GM19455 (cell line): ENCODE results near the gene SLC26A8.
"Not testable (repeated sequence)": the region's sequence is repeated elsewhere in the genome, so short reads cannot be mapped to it uniquely, and the experiment has no call there.

ENCODE experiments used
- ATAC-seq: cut with Tn5 transposase; IDR thresholded peaks from one replicate; pipeline ENCODE4 v1.9.1; 2021; ENCODE audit not compliant: unreplicated experiment

The SLC26A8 gene

DNA sequence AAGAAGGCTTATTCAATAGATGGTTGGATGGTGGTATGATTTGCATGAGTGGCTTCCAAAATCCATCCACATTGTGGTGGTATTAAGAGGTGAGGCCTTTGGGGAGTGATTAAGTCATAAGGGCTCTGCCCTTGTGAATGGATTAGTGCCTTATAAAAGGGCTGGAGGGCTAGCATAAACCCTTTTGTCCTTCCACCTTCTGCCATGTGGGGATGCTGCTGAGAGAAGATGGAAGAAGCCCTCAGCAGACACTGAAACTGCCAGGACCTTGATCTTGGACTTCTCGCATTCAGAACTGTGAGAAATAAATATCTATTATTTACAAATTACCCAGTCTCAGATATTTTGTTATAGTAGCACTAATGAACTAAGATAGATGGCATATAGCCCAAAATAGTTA, 75.7 kb downstream of the SLC26A8 start:
- ATAC-seq = no peak

DNA sequence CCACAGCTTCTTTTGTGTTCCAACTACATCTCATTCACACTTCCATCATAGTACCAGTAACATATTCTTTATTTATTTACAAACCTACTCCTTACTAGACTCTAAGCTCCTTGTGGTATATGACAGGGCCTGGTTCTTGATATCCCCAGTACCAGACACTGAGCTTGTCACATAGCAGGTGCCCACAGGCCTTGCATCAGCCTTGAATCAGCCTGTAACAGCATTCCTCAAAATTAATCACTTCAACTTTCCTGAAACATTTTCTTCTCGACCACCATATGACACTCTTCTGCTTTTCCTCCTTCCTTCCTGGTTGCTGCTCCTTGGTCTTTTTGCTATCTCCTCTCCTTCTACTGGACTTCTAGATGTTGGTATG, 78.8 kb downstream of the SLC26A8 start:
- no peak for ATAC-seq

GRCh38 chr6:35943390-35943789, 81.1 kb downstream of the SLC26A8 start:
- ATAC-seq = no peak

DNA sequence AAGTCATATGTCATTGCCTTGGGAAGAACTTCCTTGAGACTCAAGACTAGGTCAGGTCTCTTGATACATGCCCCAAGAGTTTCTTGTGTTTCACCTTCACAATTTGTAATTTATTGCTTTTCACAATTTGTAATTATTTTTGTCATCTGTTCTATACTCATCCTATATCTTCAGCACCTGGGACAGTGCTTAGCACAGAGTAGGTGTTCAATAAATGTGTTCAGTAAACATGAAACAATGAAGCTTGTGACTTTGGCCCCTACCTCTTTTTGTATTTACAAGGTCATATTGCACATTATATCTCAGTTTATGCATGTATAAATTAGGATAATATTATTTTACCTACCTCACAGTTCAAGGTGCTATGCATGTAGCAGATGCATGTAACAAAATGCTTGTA, 82.1 kb downstream of the SLC26A8 start:
- no peak for ATAC-seq

DNA sequence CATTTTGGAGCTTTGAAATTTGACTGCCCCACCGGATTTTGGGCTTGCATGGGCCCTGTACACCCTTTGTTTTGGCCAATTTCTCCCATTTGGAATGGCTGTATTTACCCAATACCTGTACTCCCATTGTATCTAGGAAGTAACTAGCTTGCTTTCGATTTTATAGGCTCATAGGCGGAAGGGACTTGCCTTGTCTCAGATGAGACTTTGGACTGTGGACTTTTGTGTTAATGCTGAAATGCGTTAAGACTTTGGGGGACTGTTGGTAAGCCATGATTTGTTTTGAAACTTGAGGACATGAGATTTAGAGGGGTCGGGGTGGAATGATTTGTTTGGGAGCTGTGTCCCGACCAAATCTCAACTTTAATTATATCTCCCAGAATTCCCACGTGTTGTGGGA, 83.3 kb downstream of the SLC26A8 start:
- not testable (repeated sequence) for ATAC-seq

- ATAC-seq = not testable (repeated sequence)
These were observed 84.4 kb downstream of the SLC26A8 start for GRCh38 chr6:35940014-35940413.

GRCh38 chr6:35939259-35939658, 85.2 kb downstream of the SLC26A8 start:
- not testable (repeated sequence) for ATAC-seq

- no peak for ATAC-seq
These were observed 87.6 kb downstream of the SLC26A8 start for GRCh38 chr6:35936681-35937359.

DNA sequence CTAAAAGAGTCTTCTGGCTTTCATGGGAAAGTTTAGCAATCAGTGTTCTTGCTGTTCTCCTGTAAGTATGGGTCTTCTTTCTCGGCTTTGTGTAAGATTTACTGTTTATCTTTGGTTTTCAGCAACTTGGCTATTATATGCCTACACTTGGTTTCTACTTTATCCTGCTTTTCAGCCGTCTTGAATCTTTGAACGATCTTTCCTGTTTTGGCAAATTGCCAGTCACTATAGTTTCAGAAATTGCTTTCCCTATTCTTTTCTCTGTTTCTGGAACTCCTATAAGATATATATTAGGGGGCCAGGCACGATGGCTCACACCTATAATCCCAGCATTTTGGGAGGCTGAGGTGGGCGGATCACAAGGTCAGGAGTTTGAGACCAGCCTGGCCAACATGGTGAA, 89.0 kb downstream of the SLC26A8 start:
- no peak for ATAC-seq

- ATAC-seq = no peak
These were observed 90.6 kb downstream of the SLC26A8 start for GRCh38 chr6:35933844-35934243.

GRCh38 chr6:35931873-35932272, 92.6 kb downstream of the SLC26A8 start:
- not testable (repeated sequence) for ATAC-seq

GRCh38 chr6:35931120-35931561, 93.3 kb downstream of the SLC26A8 start:
- ATAC-seq = no peak

DNA sequence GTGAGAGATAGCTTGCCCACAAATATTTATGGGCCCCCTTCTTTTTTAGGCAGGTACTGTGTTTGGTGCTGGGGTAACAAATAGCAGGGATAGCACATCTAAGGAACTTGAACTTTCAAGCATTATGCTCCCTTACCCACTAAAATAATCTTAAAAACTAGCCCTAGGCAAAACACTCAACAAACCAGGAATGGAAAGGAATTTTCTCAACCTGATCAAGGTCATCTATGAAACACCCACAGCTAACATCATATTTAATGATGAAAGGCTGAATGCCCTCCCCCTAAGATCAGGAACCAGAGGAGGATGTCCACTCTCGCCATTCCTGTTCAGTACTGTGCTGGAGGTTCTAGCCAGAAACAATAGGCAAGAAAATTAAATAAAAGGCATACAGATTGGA, 94.8 kb downstream of the SLC26A8 start:
- ATAC-seq = no peak

DNA sequence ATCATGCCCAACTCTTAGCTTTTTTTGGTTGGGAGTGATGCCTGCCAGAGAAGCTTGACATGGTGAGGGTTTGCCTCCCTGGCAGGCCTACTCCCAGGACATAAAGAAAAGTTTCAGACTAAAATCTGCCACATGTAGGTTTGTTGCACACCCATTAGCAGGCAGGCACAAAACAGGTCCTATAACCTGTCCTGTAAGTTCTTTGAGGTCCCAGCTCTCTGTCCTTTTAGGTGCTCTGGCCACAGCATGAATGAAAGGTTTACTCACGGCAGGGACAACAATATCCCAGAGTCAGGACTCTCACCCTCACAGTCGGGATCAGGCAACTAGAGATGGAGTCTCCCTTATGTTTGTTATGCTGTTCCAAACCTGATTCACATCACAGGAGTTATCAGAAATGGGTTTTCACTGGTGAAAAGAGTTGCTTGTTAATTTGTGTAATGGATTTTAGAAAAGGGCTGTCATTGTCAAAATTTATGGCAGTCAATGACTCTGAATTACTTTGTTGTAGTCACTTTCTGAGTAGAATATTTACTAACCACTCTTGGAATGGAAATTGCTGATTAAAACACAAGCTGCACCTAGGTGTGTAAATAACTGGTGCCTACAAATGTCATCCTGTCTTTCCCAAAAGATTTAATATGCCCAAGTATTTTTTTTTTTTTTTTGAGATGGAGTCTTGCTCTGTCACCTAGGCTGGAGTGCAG, 97.8 kb downstream of the SLC26A8 start:
- no peak for ATAC-seq

DNA sequence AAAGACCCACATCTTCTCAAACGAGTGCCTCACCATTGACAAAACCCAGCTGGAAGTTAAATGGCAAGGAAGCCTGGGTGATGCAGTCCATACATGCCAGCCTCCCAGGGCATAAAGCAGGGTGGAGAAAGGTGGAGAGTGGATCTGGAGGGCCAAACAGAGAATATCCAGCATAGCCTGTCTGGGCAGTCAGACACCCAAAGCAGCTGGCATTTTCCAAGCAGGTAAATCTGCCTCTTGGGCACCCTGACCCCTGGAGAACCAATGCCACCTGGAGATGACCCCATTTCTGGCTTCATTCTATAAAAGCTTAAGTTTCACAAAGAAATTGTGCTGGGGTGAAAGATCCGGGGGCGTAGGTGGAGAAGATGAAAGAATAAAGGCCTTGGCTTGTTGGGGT, 98.5 kb downstream of the SLC26A8 start:
- no peak for ATAC-seq

DNA sequence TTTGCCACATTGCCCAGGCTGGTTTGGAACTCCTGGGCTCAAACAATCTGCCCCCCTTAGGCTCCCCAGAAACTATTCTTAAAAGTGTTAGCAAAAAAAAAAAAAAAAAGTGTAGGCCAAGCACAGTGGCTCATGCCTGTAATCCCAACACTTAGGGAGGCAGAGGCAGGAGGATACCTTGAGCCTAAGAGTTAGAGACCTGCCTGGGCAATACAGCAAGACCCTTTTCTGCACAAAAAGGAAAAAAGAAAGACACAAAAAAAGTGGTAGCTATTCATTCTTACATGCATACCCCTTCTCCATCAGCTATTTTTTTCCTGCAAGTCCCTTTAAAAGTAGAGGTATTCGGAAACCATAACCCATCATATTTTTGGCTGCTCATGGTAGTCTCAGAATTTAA, 100.3 kb downstream of the SLC26A8 start:
- no peak for ATAC-seq

DNA sequence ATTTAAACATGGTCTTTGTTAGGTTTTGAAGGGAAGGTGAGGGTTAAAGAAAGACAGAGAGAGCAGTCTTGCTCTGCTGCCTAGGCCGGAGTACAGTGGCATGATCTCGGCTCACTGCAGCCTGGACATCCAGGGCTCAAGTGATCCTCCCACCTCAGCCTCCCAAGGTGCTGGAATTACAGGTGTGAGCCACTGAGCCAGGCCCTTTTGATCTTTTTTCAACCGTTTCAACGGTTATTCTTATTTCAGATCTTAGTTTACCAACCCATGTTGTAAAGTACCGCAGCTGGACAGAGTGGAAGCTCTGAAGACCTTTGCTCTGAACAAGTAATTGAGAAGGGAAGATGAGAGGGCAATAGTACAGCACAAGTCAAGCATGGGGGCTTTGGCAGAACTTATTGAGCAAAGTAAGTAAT, 102.3 kb downstream of the SLC26A8 start:
- no peak for ATAC-seq

GRCh38 chr6:35920793-35921732, 103.4 kb downstream of the SLC26A8 start, which contains the start of gene SRPK1:
TSS of gene SRPK1 (minus strand) at chr6:35921098. CDS start at chr6:35921056, 42 bp downstream.
- ATAC-seq = peak; percentile 79

- ATAC-seq = peak; percentile 10
These were observed 104.4 kb downstream of the SLC26A8 start for GRCh38 chr6:35919827-35920751.

GRCh38 chr6:35919085-35919826, 105.2 kb downstream of the SLC26A8 start:
- no peak for ATAC-seq
